ENCODE data around the gene PPP6R1. TPM values are rescaled to one million over a fixed set of nuclear protein-coding genes. Genes with fewer than 3 reads are reported as not detected.

PPP6R1 gene
- total and polyA plus RNA-seq, 12 donors = 28.9 to 116 (median 74.9) TPM

DNA sequence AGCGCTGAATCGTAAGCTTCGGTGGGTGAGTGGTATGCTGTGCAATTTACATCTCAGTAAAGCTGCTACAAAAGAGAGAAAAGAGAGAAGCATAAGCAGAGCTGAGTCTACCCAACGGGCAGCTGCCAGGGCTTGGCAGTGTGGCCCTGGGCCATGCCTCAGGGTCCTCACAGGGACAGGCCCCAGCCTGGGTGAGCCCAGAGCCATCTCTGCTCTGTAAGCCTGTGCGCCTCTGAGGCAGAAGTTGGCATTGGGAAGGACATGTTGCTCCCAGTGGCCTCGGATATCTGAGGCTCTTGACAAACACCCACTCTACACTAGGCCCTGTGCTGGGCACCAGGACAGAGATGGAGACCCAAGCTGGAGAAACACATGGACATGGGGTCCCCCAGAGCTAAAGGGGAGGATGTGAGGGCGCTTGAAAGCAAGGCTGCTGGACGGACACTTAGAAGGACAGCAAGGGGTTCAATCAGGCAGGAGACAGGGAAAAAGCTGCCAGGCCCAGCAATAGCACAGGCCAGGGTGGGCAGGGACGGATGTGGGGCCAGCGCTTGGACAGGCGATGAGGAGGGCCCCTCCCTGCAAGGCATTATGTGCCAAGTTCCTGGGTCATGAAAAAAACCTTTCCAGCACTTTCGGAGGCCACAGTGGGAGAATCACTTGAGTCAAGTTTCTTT, 14.7 kb downstream of the PPP6R1 start:
- Histone ChIP-seq H3K9me3 (replicated peaks in 1 of 3) (no peaks in the 10 kb centered on the region), H3K4me3 (no peak overlapping the region), H3K36me3 (replicated peaks in 1 of 2) (peaks cover 0 to 77% of the 10 kb centered on the region in 2 donors), H3K4me1 (replicated peaks in 1 of 2) (peaks cover 0 to 15% of the 10 kb centered on the region in 2 donors), H3K27ac (peak overlapping the region in 1 of 5 donors; percentile 21), H3K27me3 (no peaks in the 10 kb centered on the region)
- DNase-seq = no peak
- intact Hi-C loops (cut with DNase I) = no loop called here
- TF ChIP-seq, protein P1, sequence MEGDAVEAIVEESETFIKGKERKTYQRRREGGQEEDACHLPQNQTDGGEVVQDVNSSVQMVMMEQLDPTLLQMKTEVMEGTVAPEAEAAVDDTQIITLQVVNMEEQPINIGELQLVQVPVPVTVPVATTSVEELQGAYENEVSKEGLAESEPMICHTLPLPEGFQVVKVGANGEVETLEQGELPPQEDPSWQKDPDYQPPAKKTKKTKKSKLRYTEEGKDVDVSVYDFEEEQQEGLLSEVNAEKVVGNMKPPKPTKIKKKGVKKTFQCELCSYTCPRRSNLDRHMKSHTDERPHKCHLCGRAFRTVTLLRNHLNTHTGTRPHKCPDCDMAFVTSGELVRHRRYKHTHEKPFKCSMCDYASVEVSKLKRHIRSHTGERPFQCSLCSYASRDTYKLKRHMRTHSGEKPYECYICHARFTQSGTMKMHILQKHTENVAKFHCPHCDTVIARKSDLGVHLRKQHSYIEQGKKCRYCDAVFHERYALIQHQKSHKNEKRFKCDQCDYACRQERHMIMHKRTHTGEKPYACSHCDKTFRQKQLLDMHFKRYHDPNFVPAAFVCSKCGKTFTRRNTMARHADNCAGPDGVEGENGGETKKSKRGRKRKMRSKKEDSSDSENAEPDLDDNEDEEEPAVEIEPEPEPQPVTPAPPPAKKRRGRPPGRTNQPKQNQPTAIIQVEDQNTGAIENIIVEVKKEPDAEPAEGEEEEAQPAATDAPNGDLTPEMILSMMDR (IDR thresholded peaks at IDR 0.05) = no peak
- no peak for TF ChIP-seq POLR2A (IDR thresholded peaks at IDR 0.05)
- WGBS, 4 donors = 81 to 94% (median 89%) methylated on average over 11 to 12 of the region's 12 CpGs

DNA sequence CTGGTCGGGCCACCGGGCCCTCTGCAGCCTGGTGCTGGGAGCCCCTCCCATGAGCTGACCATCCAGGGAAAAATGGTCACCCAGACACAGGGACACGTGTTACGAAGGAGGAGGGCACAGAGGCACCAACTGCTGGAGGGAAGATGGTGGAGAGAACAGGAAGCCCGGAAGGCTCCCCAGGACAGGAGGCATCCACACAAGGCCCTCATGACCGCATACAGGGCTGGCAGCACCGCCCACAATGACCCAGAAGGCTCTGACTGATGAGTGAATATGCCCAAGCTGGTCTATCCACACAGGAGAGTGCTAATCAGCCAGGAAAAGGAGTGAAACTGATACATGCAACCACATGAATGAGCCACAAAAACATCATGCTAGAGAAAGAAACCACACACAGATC, 16.3 kb downstream of the PPP6R1 start:
- Histone ChIP-seq H3K9me3 (replicated peaks in 1 of 3) (no peaks in the 10 kb centered on the region), H3K27ac (peak overlapping the region in 1 of 5 donors; percentile 81), H3K27me3 (no peaks in the 10 kb centered on the region), H3K4me1 (replicated peaks in 1 of 2) (no peaks in the 10 kb centered on the region), H3K36me3 (replicated peaks in 1 of 2) (peaks cover 0 to 93% of the 10 kb centered on the region in 2 donors), H3K4me3 (no peak overlapping the region)
- WGBS, 4 donors = 67 to 88% (median 77%) methylated on average over 6 to 7 of the region's 7 CpGs
- no peak for TF ChIP-seq POLR2A (IDR thresholded peaks at IDR 0.05)
- TF ChIP-seq, protein P1 (IDR thresholded peaks at IDR 0.05) = no peak
- no peak for DNase-seq
- intact Hi-C loops (cut with DNase I) = no loop called here

DNA sequence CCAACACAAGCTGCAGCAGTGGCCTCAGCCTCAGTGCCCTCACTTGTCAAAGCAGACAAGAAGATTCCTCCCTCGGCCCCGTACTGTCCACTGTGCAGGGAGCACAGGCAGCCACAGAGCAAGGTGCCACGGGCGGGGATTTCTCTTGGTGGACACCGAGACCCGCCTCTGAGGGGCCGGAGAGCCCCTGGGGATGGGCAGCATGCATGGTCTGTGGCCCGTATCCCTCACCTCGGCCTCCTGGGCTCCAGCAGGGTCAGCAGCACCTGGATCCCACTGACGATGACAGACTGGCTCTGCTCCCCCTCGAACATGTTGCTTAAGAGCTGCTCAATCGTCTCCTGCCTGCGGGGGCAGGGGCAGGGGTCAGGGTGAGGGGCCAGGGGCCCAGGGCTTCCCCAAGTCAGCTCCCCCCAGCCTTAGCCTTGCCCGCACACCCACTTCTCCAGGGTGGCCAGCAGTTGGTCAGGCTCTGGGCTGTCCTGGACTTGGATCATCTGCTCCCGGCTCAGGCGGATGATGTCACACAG, 16.8 kb downstream of the PPP6R1 start:
- H3K36me3 ChIP-seq (replicated peaks in 1 of 2) = peaks cover 0 to 96% of the 10 kb centered on the region in 2 donors
- 81 to 89% (median 82%) methylated on average over 3 to 16 of the region's 16 CpGs for WGBS, 4 donors
- H3K9me3 ChIP-seq (replicated peaks in 1 of 3) = no peaks in the 10 kb centered on the region
- peak overlapping the region in 4 of 5 donors; percentile 1 to 81 (median 39) for H3K27ac ChIP-seq
- no peaks in the 10 kb centered on the region for H3K4me1 ChIP-seq (replicated peaks in 1 of 2)
- no peak for TF ChIP-seq POLR2A (IDR thresholded peaks at IDR 0.05)
- TF ChIP-seq, protein P1 (IDR thresholded peaks at IDR 0.05) = no peak
- DNase-seq = no peak
- H3K27me3 ChIP-seq = no peaks in the 10 kb centered on the region
- intact Hi-C loops (cut with DNase I) = no loop called here
- no peak overlapping the region for H3K4me3 ChIP-seq

DNA sequence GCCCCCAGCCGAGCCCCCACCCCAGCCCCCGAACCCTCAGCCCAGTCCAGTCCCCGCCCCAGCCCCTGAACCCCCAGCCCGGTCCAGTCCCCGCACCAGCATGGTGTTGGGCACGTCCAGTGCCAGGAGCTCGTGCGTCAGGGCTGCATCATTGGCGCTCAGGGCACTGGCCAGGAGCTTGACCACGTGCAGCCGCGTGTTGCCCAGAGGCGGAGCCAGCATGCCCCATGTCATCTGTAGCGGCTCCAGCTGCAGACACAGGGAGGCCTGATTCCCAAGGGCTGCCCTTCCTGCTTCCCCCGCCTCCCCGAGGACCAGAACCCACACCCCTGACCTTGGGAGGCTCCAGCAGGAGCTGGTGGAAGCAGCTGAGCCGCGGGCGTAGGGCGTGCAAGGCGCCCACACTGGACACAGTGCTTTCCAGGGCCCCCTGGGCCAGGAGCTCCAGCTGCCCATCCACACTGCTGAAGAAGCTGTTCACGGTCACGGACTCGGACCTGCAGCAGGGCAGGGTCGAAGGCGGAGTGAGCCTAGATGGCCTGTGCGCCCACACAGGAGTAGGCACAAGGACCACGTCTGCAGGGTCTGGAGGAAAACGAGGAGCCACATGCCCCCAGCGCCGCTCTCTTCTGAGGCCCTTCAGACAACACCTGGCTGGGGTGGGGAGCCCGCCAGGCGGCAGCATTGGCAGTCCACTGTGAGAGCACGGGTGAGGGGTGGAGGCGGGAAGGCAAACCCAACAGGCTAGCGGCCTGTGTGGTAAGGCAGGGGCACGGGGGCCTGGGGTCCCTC, 17.5 kb downstream of the PPP6R1 start:
- 53 to 67% (median 59%) methylated on average over 3 to 37 of the region's 37 CpGs for WGBS, 4 donors
- intact Hi-C loops (cut with DNase I) = no loop called here
- DNase-seq = peak; percentile 89 to 98 (median 95)
- Histone ChIP-seq H3K27ac (peak overlapping the region in 4 of 5 donors; percentile 1 to 81 (median 39)), H3K36me3 (replicated peaks in 1 of 2) (peaks cover 0 to 96% of the 10 kb centered on the region in 2 donors), H3K27me3 (no peaks in the 10 kb centered on the region), H3K4me3 (no peak overlapping the region), H3K9me3 (replicated peaks in 1 of 3) (no peaks in the 10 kb centered on the region), H3K4me1 (replicated peaks in 1 of 2) (no peaks in the 10 kb centered on the region)
- TF ChIP-seq, protein P1 (IDR thresholded peaks at IDR 0.05) = no peak
- TF ChIP-seq POLR2A (IDR thresholded peaks at IDR 0.05) = peak in 1 of 2 donors; percentile 67
